ENCODE measurements around the gene IGF2BP2.
"Not testable (repeated sequence)": the region's sequence is repeated elsewhere in the genome, so short reads cannot be mapped to it uniquely, and the experiment has no call there.

The IGF2BP2 gene

DNA sequence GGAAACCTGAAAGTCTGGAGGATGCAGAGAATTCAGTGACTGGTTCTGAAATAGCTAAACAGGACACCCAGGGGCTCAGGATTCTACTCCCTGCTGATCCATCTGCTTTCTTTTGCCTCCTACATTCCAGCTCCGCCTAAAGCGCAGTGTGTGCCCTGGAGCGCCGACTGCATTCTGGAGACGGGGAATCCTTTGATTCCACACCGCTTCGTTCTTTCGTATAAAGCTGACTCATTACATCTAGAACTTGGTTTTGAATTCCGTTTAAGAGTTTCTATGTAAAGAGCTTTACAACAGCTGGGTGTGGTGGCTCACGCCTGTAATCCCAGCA lies 177.0 kb downstream of the IGF2BP2 start:
- TF ChIP-seq, protein P1, sequence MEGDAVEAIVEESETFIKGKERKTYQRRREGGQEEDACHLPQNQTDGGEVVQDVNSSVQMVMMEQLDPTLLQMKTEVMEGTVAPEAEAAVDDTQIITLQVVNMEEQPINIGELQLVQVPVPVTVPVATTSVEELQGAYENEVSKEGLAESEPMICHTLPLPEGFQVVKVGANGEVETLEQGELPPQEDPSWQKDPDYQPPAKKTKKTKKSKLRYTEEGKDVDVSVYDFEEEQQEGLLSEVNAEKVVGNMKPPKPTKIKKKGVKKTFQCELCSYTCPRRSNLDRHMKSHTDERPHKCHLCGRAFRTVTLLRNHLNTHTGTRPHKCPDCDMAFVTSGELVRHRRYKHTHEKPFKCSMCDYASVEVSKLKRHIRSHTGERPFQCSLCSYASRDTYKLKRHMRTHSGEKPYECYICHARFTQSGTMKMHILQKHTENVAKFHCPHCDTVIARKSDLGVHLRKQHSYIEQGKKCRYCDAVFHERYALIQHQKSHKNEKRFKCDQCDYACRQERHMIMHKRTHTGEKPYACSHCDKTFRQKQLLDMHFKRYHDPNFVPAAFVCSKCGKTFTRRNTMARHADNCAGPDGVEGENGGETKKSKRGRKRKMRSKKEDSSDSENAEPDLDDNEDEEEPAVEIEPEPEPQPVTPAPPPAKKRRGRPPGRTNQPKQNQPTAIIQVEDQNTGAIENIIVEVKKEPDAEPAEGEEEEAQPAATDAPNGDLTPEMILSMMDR (conservative IDR thresholded peaks at IDR 0.05; ENCODE audit: low read depth, low read length): no peak
- Histone ChIP-seq H3K79me2 (ENCODE audit: insufficient read depth, low read depth) (no peaks in the 10 kb centered on the region), H3K36me3 (ENCODE audit: insufficient read depth) (no peaks in the 10 kb centered on the region), H4K20me1 (ENCODE audit: insufficient read depth) (no peaks in the 10 kb centered on the region), H3K4me1 (ENCODE audit: low read depth, poor library complexity, severe bottlenecking) (no peaks in the 10 kb centered on the region), H3K27me3 (ENCODE audit: insufficient read depth, low read depth) (no peaks in the 10 kb centered on the region), H3K9ac (no peak overlapping the region), H2AFZ (ENCODE audit: low read depth) (no peak overlapping the region), H3K4me2 (no peak overlapping the region), H3K4me3 (IDR thresholded peaks at IDR 0.05; ENCODE audit: insufficient read depth, low read depth, low read length) (no peak overlapping the region), H3K27ac (no peak overlapping the region)

DNA sequence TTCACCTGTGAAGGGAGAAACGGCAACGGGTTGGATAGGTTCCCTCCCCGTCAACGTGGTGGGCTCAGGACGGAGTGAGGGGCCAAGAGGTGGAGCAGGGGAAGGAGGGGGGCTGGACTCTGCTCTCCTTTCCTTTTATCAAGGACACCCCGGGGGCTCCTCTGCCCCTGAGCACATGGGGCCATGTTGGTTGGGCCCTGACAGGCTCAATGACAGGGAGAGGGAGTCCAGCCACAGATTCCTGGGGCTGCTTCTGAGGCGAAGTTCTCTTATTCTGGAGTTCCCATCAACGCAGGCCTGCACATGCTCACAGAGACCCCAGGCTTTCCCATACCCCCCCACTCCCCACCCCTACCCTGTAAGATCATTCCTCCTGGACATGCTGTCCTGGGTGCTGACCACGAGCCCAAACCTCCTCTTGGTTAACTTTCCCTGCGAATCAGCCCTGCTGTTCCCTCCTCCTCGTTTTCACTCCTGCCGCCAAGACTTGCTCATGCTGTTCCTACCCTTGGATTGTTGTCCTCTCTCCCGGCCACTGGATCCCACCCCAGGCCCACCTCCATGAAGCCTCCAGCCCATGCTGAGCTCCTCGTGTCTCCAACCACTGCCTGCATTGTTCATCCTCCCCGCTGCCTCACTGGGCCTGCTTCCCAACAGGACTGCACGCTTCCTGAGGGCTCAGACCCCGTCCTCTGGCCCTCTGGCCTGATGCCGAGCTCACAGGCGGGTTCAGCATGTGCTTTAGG lies 177.5 kb downstream of the IGF2BP2 start:
- Histone ChIP-seq H4K20me1 (ENCODE audit: insufficient read depth) (no peaks in the 10 kb centered on the region), H3K9ac (no peak overlapping the region), H3K4me3 (IDR thresholded peaks at IDR 0.05; ENCODE audit: insufficient read depth, low read depth, low read length) (no peak overlapping the region), H3K36me3 (ENCODE audit: insufficient read depth) (no peaks in the 10 kb centered on the region), H3K79me2 (ENCODE audit: insufficient read depth, low read depth) (no peaks in the 10 kb centered on the region), H3K27ac (no peak overlapping the region), H3K27me3 (ENCODE audit: insufficient read depth, low read depth) (no peaks in the 10 kb centered on the region), H2AFZ (ENCODE audit: low read depth) (no peak overlapping the region), H3K4me1 (ENCODE audit: low read depth, poor library complexity, severe bottlenecking) (no peaks in the 10 kb centered on the region), H3K4me2 (no peak overlapping the region)
- TF ChIP-seq, protein P1 (conservative IDR thresholded peaks at IDR 0.05; ENCODE audit: low read depth, low read length): no peak

DNA sequence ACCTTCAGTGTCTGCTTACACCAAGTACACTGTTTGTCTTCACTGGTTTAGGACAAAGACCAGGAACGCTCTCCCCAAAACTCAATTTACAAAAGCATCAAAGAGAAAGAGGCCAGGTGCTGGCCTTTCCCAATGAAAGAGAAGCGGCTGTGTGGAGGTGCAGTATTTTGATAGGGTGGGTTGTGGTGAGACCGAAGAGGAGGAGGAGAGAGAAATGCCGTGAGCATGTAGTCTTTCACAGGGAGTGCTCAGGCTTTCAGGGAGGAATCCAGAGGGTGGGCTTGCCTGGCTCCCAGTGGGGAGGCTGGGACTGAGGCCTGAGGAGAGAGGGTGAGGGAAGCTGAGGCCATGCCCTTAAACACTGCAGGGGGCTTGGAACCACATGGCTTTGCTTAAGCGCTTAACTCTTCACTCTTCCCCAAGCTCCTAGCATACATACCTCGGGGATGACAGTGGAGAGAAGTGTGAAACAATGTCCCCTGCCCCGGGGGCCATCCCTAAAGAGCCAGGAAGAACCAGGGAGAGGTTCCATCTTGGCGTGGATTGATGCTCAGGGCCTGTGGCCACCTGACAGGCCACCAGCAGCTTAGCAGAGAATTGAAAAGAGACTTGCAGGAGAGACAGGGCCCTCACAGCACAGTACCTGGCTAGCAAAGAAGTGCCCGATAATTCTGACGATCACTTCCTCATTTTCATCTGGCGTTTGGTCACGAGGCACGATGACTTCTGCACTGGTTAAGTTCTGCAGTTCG lies 178.3 kb downstream of the IGF2BP2 start:
- no peak overlapping the region for H3K9ac ChIP-seq

DNA sequence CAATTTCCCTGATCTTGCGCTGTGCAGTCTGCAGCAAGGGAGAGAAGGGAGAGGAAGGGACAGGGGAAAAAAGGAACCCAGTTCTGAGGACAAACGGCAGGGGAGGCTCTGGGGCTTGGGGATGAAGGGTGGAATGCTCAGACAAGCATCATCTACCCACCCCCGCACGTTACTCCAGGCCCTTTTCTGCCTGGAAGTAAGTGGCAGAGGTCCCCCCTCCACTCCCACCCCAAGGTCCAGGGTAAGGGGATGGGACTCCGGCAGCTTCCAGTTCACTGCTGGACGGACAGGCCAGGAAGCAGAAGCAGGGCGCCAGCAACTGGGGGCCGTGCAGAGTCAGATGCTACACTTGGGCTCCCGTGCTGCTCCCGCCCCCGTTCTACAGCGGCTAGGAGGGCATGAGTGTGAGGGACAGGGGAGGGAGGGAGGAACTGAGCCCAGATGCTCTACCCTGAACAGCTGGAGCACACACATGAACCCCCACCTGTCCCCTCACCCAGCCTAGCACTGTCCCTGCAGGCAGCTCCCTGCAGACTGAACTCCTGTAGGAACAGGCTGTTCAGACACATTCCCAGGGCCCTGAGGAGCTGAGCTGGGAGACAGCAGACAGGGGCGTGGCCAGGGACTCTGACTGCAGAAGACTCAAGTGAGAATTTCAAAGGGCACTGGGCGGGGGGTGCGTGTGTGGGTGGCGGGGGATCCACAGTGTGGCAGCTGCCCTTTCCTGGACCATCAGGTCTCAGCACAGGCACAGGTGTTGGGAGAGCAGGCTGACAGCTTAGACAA lies 179.1 kb downstream of the IGF2BP2 start:
- Histone ChIP-seq H2AFZ (ENCODE audit: low read depth) (no peak overlapping the region), H3K4me2 (no peak overlapping the region), H3K9ac (no peak overlapping the region), H3K36me3 (ENCODE audit: insufficient read depth) (no peaks in the 10 kb centered on the region), H3K27me3 (ENCODE audit: insufficient read depth, low read depth) (no peaks in the 10 kb centered on the region), H3K4me1 (ENCODE audit: low read depth, poor library complexity, severe bottlenecking) (no peaks in the 10 kb centered on the region), H3K4me3 (IDR thresholded peaks at IDR 0.05; ENCODE audit: insufficient read depth, low read depth, low read length) (no peak overlapping the region), H3K79me2 (ENCODE audit: insufficient read depth, low read depth) (no peaks in the 10 kb centered on the region), H4K20me1 (ENCODE audit: insufficient read depth) (no peaks in the 10 kb centered on the region), H3K27ac (no peak overlapping the region)
- TF ChIP-seq, protein P1 (conservative IDR thresholded peaks at IDR 0.05; ENCODE audit: low read depth, low read length): no peak

More for the DNA sequence above, 178.3 kb downstream of the IGF2BP2 start:
- Histone ChIP-seq H3K27me3 (ENCODE audit: insufficient read depth, low read depth) (no peaks in the 10 kb centered on the region), H3K36me3 (ENCODE audit: insufficient read depth) (no peaks in the 10 kb centered on the region), H2AFZ (ENCODE audit: low read depth) (no peak overlapping the region), H3K4me2 (no peak overlapping the region), H3K4me1 (ENCODE audit: low read depth, poor library complexity, severe bottlenecking) (no peaks in the 10 kb centered on the region), H3K4me3 (IDR thresholded peaks at IDR 0.05; ENCODE audit: insufficient read depth, low read depth, low read length) (no peak overlapping the region), H3K27ac (no peak overlapping the region), H4K20me1 (ENCODE audit: insufficient read depth) (no peaks in the 10 kb centered on the region), H3K79me2 (ENCODE audit: insufficient read depth, low read depth) (no peaks in the 10 kb centered on the region)
- TF ChIP-seq, protein P1 (conservative IDR thresholded peaks at IDR 0.05; ENCODE audit: low read depth, low read length): no peak

DNA sequence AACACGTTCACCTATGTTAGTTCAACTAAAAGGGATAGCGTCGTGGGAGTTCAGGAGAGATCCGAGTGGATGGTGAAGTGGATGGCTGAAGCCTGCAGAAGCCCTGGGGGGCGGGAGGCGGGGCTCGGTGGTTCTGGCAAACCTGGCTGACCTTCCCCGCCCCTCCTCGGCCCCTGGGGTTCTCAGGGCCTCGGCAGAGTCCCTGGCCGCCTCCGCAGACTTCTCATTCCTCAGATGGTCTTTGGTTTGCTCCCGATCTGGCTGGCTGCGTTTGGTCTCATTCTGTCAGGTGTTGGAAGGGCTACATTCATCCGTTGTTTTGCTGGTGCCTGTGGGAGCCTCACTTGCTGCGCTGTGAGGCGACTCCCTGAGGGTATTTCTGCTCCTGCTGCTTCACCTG lies 179.7 kb downstream of the IGF2BP2 start:
- H3K4me2 ChIP-seq; H3K79me2 ChIP-seq (ENCODE audit: insufficient read depth, low read depth); H3K9ac ChIP-seq; H3K36me3 ChIP-seq (ENCODE audit: insufficient read depth); H3K27me3 ChIP-seq (ENCODE audit: insufficient read depth, low read depth); H4K20me1 ChIP-seq (ENCODE audit: insufficient read depth); H3K4me1 ChIP-seq (ENCODE audit: low read depth, poor library complexity, severe bottlenecking); H2AFZ ChIP-seq (ENCODE audit: low read depth); H3K27ac ChIP-seq; H3K4me3 ChIP-seq (IDR thresholded peaks at IDR 0.05; ENCODE audit: insufficient read depth, low read depth, low read length): not testable (repeated sequence)
